CD4-positive, alpha-beta T cell treated with Interleukin-6 for 4 hours (primary cell): ENCODE results near the gene LAMTOR3.

Source experiments
- DNase-seq: peaks from one replicate; pipeline ENCODE4 v3.0.0-alpha.2; 2020; ENCODE audit warnings: mixed read lengths

LAMTOR3 gene, protein sequence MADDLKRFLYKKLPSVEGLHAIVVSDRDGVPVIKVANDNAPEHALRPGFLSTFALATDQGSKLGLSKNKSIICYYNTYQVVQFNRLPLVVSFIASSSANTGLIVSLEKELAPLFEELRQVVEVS

DNA sequence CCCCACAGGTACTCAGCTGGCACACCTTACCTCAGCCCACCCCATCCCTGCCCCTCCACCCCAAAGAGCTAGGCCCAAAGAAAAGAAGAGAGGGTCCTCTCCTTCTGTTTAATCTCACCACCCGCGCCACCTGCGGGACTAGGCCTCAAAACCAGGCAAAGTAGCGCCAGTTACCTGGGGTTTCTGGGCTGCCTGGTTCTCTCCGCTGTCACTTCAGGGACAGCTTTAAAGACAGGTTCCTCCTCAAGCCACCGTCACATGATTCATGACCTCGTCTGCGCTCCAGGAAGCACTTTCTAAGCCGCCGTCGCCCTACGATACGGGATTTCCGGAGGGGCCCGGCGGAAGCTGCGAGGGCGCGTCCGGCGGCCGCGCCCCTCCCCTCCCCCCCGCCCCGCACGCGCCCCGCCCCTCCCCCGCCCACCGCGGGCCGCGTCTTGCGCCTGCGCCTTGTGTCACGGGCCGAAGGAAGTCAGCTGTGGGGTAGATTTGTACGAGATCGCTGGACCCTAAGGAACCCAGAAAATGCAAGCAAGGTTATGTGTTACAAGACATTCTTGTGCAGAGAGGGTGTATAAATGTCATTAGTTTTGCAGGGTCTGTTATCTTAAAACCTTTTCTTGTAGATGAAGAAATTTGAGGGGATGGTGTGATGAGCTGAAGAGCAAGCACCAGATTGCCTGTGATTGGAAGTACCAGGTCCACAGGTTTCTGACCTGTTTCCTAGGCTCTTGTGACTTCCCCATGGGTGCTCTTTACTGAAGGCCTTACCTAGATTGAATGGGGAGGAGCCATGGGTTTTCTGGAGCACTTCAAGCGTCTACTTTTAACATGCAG lies at the start of gene LAMTOR3:
Gene LAMTOR3 (minus strand): TSS at position 267 of the 837 bp plus-strand sequence. CDS start 464 bp downstream, outside the sequence.
- peak; percentile 90 for DNase-seq

DNA sequence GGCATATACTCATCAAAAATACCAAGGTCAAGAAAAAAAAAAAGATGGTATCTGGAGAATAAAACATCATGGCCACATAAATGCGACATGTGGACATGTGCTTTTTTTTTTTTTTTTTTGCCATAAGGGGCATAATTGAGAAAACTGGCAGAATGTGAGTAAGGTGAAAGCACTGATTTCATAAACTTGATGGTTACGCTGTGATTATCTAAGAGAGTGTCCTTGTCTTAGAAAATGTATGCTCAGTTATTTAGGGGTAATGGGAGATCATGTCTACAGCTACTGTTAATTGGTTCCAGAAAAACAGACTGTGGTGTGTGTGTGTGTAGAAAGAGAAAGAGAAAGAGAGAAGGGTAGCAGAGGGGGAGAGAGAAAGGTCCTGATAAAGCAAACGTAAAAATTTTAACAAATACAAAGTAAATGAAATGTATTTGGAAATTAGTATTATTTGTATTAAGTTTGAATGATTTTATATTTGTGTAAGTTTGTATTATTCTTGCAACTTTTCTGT lies 44.1 kb upstream of the LAMTOR3 start:
- no peak for DNase-seq

DNA sequence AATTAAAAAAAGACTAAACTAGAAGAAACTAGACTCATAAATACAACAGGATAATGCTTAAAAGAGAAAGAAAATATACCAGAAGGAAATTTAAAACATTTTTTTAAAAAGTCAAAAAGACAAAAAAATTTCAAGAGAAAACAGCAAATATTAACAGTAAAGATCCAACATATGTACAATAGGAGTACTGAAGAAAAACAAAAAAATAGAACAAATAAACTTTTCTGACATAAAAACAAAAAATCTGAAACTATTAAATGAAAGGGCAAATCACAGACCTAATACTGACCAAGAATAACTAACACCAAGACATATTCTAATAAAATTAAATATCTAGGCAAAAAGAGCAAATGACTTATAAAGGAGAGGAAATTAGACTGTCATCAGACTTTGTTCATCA lies 40.7 kb upstream of the LAMTOR3 start:
- no peak for DNase-seq

DNA sequence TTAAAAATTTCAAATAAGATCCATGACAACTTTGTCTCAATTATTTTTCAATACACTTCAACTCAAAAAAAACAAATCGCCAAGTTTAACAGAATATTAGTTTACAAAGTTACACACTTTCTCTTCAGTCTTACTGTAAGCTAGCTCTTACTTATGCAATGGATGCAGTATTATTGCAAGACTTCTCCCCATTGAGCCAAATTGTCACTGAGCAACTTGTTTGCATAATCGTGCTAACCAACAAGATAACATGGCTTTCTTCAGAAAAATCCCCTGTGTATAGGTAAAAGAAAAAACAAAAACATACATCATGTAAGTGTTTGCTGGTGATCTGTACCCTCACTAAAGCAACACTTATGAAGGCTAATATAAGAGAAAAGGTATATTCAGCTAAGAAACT lies 33.3 kb upstream of the LAMTOR3 start:
- no peak for DNase-seq

DNA sequence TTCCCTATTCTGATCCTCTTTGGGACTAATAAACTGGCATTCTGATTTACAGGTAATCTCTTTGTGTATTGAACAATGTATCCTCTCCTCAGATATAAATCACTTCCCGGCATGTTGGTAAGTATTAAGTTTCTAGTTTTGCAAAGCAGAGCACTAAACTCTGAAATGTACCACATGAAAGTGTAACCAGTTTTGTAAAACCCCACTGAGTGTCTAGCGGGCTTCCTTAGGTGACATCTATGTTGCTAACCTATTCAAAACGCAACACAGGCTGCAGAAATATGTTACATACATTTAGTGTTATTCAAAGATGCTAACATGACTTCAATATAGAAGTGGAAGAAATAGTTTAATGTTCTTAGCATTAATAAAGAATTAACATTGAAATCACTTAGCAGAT lies 26.9 kb upstream of the LAMTOR3 start:
- DNase-seq = peak; percentile 21

DNA sequence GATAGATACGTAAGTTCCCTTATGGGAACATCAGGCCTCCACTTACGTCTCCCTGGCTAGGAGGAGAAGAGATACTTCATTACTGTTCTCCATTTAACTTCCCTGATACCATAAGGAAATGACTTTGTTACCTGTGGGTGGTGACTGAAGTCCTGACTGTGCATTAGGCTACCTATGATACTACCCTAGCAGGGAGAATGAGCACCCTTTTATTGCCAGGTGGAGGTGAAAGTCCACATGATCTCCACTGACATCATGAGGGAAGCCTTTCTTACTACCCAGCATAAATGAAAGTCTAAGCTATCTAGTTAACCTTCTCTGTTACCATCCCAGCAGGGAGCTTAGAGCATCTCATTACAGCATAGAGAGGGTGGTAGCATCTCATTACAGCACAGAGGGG lies 24.4 kb upstream of the LAMTOR3 start:
- no peak for DNase-seq

DNA sequence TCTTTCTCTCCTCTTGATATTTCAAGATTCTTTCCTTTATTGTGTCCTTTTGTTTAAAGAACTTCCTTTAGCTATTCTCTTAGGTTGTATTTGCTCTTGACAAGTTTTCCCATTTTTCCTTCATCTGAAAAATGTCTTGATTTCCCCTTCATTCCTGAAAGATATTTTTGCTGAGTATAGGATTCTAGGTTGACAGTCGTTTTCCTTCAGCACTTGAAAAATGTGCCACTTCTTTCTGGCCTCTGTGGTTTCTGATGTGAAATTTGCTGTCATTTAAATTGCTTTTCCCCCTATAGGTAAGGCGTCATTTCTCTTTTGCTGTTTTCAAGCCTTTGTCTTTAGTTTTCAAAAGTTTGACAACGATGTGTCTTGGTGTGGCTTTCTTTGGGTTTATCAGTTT lies 23.3 kb upstream of the LAMTOR3 start:
- DNase-seq = no peak

DNA sequence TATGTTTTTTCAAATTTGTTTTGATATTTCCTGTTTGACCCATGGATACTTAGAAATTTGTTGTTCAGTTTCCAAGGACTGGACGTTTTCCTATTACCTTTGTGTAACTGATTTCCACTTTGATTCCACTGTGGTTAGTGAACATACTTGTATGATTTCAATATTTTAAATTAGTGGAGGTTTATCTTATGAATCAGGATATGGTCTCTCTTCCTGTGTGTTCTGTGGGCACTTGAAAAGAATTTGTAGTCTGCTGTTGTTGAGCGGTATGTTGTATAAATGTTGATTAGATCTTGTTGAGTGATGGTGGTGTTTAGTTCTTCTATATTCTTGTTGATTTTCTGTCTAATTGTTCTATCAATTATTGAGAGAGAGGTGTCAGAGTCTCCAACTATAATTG lies 21.2 kb upstream of the LAMTOR3 start:
- DNase-seq = no peak

DNA sequence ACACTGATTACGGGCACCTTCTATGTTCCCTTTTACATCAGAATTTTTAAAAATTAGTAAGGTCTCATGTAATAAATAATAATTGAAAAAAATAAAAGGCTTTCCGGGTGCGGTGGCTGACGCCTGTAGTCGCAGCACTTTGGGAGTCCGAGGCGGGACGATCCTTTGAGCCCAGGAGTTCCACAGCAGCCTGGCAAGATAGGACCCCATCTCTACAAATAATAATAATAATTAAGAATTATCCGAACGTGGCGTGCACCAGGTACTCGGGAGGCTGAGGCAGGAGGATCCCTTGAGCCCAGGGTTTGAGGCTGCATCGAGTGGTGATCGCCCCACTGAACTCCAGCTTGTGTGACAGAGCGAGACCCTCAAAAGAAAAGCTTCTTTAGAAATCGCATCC lies 771 bp upstream of the LAMTOR3 start:
- no peak for DNase-seq

DNA sequence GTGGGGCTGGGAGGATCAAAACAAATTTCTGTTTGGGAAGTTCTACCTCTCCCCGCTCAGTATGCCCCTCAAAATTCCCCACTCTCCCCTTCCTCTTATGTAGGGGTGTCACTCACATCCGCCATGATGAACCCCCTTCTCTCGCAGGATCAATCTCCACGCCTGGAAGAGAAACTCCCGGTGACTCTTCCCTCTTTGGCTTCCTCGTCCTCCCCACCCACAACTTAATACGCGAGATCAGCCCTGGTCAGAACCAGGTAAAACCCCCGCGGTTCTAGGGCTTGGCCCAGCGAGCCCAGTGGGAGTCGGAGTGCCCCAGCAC lies 427 bp downstream of the LAMTOR3 start:
- DNase-seq = no peak

DNA sequence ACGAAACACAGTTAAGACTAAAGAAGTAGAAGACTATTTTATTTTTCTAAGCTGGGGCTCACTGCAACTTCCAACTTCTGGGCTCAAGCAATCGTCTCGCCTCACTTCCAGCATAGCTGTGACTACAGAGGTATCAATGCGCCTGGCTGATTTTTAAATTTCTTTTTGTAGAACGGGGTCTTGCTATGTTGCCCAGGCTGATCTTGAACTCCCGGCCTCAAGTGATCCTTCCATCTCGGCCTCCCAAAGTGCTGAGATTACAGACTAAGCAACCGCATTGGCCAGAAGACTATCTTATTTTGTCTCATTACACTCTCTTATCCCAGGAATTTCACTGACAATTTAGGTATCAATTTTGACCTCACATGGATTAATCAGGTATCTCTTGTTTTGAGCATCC lies 1.2 kb downstream of the LAMTOR3 start:
- DNase-seq = no peak

DNA sequence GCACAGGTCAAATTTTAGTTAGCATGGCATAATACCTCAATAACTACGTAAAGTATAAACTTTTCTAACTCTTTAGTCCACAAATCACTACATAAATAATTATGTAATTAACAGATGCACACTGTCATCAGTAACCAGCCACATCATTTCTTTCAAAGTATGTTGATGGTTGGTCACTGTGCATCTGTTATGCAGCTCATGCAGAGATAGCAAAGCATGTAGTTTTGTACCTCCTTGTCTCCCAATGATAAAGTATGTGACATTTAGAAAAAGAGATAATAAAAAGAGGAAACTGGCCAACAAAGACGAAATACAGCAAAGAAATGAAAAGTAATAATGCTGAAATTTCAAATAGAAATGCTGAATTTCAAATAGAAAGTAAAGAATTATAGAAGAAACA lies 2.9 kb downstream of the LAMTOR3 start:
- DNase-seq = no peak

DNA sequence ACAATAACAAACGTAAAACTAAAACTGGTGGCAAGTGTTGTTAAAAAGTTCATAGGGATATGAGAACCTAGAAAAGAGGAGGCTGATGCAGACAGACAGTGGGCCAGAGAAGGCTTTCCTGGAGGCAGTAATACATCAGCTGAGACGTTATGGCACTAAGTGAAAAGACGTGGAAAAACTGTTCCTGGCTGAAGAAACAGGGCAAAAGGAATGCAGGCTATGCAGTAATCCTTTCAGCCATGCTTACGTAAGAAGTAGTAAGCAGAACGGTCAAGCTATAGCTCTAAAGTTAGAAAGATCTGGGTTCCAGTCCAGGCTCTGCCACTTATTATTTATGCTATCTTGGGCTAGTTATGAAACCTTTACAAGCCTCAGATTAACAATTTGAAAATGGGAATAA lies 6.4 kb downstream of the LAMTOR3 start:
- DNase-seq = no peak

DNA sequence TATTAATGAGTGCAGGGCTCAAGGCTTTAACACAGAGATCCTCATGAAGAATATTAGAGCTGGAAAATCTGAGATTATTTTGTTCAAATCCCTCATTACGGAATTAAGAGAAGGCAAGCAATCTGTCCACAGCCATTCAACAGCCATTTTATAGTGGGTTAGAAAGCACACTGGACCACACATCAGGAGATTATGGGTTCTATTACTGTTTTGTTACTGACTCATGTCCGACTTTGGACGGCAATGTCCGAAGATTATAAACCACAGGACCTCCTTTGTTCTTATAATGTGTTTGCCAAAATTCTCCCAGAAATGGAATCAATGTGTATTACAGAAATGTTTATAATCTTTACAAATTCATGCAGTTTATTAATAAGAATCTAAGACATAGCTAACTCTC lies 8.1 kb downstream of the LAMTOR3 start:
- no peak for DNase-seq

DNA sequence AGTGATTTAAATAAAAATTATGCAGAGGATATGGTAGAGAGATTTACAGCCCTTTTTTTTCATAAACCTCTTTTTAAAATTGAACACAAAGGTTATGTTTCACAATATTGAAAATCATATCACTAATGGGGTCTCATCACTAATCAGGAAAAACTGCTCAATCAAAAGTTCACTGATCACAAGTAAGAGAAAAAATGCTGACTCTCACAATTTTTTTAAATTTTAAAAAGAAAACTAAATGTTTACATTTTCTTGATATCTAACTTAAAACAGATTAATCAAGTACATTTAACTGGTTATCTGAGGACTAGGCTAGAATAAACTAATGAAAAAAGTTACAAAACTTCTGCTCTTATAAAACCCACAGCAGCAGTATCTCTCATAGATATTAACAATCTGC lies 8.5 kb downstream of the LAMTOR3 start:
- no peak for DNase-seq

DNA sequence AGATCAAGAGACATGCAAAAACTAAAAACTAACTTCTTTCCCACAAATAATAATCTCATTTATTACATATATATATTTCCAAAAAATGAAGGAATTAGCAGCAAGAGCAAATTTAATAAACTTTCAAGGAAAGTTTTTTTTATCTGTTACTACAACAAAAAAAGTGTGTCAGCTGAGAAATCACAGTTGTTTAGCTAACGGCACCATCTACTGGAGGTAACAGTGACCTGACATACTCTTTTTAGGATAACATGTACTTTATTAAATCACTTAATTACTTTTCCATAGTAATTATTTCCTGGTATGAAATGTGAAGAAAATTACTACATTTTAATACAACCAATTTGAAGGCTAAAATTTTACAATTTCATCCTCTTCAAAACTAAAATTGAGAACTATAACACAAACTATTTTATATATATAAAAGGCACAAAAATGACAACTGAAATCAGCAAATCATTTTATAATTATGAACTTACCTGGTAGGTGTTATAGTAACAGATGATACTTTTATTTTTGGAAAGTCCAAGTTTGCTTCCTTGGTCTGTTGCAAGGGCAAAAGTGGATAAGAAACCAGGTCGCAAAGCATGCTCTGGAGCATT lies 9.1 kb downstream of the LAMTOR3 start:
- DNase-seq = peak; percentile 42

DNA sequence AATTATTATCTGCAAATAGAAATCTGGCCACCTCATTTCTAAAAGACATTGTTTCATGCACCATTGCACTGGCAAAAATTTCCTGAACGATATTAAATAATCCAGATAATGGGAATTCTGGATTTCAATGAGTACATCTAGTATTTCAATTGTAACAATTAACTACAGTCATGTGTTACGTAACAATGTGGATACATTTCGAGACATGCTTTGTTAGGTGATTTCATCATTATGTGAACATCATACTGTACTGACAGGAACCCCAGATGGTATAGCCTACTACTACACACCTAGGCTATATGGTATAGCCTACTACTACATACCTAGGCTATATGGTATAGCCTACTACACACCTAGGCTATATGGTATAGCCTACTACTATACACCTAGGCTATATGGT lies 14.8 kb downstream of the LAMTOR3 start:
- DNase-seq = no peak

DNA sequence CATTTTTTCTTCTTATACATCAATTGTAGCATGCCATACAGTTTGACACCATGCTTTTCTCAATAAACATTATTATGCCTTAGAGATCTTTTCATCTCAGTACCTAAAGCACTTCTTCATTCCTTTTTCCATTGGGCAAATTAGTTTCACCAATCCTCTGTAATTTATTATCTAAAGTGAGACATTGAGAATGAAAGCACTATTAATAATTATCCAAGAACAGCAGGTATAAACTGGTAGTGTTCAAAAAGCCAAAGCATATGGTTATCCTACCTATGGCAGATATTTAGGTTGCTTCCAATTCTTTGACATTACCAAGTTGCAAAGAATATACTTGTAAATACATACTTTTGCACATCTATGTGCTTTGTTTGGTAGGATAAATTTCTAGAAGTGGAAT lies 15.6 kb downstream of the LAMTOR3 start:
- no peak for DNase-seq

DNA sequence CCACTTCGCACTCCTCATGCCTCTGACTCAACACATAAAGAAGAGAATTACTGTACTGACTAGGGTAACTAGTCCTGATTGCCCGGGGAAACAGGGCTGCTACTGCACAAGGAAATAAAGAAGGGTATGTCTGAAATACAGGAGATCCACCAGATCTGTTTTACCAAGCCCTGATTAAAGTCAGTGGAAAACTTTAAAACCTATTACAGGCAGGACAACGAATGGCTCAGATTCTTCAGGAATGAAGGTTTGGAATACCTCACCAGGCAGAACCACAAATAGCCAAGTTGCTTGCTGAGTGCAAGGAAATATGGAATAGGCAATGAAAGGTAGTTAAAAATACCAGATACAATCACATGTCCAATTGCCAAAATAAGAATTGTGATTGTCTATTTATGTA lies 17.3 kb downstream of the LAMTOR3 start:
- DNase-seq = no peak

DNA sequence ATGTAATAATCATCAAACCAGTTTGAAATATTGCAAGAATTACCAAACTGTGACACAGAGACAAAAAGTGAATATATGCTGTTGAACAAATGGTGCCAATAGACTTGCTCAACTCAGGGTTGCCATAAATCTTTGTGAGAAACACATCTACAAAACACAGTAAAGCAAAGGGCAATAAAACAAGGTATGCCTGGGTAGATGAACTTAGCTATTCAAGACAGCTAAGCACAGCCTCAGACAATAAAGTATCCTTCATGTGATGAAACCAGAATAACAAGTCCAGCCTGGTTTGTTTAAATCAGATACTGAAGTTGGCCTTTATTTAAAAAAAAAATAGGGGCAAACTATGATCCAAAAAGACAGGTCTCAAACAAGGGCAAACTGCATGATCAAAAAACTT lies 19.2 kb downstream of the LAMTOR3 start:
- no peak for DNase-seq

DNA sequence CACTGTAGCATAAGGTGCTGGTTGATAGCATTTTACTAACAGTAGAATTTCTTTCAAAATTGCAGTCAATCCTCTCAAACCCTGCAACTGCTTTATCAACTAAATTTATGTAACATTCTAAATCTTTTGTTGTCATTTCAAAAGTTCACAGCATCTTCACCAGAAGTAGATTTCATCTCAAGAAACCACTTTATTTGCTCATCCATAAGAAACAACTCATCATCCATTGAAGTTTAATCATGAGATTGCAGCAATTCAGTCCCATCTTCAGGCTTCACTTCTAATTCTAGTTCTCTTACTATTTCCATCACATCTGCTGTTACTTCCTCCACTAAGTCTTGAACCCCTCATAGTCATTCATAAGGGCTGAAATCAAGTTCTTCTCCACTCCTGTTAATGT lies 21.7 kb downstream of the LAMTOR3 start:
- DNase-seq = no peak

DNA sequence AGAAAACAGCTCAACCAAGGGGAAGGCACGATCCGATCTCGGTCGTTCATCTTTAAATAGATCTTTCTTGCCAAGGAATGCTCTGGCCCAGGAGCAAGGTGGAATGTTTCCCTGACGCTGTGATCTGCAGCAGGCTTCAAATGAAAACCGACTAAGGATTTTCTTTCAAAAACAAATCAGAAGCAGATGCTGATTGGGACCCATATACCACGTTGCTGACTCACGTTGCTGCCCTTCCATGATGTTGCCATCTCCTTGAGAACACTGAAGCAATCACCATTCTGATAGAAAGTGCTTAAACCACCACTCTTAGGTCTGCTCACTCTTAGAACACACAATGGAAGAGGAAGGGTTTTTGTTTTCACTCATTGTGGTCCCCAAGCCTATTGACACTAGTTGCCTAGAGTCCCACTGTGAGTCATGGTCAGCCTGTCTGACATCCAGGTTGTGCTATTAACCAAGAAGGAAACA lies 26.1 kb downstream of the LAMTOR3 start:
- no peak for DNase-seq

DNA sequence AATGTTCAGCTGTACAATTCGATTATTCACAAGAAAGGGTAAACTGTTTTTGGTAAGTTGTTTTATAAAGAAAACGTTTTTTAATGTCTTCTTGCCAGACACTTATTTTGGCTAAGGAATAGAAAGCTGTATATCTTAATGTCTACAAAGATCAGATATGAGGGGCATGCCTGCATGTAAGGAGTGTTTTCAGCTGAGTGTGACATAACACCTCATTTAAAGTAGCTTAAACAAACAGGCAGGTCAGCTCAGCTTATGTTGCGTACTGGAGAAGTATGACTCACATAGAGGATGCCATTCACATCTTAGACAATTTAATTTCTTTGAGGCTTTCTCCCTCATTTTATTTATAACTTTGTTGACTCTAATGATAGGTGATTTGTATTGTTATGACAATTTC lies 30.4 kb downstream of the LAMTOR3 start:
- no peak for DNase-seq
